GM12892 (cell line): ENCODE results near the gene LAMA2.

Experiments used
- POLR2A ChIP-seq: IDR thresholded peaks from 2 replicates; pipeline ENCODE4 v1.6.1; 2011; ENCODE audit warnings: low read depth, low read length, control low read depth
- POLR2AphosphoS5 ChIP-seq: IDR thresholded peaks from 2 replicates; pipeline ENCODE4 v1.6.1; 2011; ENCODE audit warnings: low read depth, low read length, control low read depth
- TAF1 ChIP-seq: IDR thresholded peaks from 2 replicates; pipeline ENCODE4 v1.6.1; 2011; ENCODE audit warnings: low read depth, mild to moderate bottlenecking, control low read depth, low read length, borderline replicate concordance

GRCh38 chr6:129493354-129493902 lies 610.5 kb downstream of the LAMA2 start:
- TF ChIP-seq TAF1 (no peak), POLR2A (no peak), POLR2AphosphoS5 (no peak)
